ENCODE data around the gene SEC22A.

The SEC22A gene, protein sequence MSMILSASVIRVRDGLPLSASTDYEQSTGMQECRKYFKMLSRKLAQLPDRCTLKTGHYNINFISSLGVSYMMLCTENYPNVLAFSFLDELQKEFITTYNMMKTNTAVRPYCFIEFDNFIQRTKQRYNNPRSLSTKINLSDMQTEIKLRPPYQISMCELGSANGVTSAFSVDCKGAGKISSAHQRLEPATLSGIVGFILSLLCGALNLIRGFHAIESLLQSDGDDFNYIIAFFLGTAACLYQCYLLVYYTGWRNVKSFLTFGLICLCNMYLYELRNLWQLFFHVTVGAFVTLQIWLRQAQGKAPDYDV

DNA sequence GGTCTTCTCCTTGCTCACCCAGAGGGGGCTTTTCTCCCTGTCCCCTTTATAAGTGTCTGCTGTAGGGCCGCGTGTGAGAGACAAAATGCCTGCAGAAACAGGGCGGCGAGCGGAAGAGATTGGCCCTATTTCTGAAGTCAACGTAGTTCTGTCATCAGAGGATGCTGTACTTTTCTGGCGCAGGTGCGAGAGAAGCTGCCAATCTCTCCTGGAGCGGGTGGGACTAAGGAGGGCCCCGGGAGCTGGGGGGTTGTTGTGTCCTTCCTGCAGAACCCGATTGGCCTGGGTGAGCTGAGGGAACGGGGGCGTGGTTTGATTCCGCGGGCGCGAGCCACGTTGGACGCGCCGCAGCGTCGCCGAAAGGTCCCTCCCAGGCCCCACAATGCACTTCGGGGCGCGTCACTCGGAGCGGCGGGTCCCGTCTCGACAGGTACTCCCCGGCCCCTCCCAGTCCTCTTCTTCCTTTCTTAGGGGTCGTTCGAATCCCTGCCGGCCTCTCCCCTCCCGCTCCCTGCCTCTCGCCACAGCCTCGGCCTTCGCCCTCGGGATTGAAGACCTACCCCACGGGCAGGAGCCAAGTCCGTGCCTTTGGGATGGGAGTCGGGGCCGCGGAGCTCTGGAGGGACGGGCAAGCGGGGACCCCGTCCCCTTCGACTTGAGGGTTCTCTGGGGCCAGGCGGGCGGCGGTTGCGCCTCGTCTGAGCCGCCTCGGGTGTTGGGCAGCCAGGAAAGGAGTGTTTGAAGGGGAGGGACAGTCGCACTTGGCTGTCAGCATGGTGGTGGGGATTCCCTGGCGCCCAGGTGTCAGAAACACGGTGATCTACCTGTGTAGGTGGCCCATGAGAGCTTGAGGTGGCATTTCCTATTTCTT, at the start of gene SEC22A:
SEC22A (plus strand) TSS at position 387 of the 871 bp plus-strand sequence. CDS start 7,275 bp downstream, outside the sequence.
- peak within 1 kb of the TSS; percentile 71 for H3K4me3 ChIP-seq (ENCODE audit: low read length)
- TF ChIP-seq ZNF274 (IDR thresholded peaks at IDR 0.05; ENCODE audit: low read depth, low read length): no peak

DNA sequence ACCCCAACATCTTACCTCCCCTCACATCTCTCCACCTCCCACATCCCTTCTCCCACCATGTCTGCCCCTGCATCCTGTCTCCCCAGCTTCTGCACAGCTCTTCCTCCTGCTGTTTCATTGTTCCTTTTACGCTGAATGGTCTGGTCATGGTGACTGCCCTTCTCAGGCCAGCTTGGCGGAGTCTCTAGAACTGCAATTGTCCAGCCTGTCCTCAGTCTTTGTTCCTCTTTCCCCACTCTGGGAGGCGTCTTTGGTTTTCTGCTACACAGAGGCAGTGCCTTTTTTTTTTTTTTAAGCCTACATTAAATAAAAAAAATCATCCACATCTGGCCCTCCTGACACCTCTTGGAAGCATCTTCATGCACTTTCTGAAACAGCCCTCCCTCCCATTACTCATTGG, 49.1 kb upstream of the SEC22A start:
- no peak for TF ChIP-seq ZNF274 (IDR thresholded peaks at IDR 0.05; ENCODE audit: low read depth, low read length)
- no peak overlapping the region for H3K4me3 ChIP-seq (ENCODE audit: low read length)

DNA sequence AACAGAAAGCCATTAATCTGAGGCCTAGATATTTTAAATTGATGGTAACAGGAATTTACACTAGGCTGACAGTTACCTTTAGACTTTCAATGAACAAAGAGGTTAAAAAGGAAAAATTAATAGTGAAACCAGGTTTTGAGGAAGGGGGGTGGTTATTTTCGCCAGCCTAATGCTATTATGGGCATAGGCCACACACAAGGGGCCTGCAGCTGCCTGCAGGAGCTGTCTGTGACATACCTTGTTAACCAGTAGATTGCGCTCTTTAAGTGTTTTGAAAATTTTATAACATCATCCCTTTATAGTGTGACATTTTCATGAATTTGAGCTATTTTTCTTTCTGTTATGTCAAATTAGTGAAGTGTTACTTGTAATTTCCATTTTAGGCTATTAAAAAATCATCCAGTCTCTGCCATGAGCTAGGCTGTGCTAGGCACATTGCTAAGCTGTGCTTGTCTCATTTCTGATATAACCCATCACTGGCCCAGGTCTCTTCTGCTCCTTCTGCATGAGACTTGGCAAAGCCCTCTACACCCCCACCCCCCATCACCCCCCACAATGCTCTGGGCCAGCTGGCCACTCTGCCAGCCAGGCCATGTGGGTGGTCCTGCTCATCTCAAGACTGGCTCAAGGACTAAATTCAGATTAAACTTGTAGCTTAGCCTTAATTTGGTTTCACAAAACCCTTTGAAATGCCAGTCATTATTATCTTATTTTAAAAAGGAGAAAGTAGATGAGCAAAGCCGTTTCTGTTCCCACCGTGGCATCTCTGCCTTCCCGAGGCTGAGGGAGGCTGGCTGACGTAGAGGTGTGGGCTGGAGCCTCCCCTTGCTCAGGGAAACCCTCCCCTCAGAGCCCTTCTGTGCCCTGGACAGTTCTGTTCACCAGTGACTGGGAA, 48.4 kb upstream of the SEC22A start:
- TF ChIP-seq ZNF274 (IDR thresholded peaks at IDR 0.05; ENCODE audit: low read depth, low read length): no peak
- H3K4me3 ChIP-seq (ENCODE audit: low read length): no peak overlapping the region

DNA sequence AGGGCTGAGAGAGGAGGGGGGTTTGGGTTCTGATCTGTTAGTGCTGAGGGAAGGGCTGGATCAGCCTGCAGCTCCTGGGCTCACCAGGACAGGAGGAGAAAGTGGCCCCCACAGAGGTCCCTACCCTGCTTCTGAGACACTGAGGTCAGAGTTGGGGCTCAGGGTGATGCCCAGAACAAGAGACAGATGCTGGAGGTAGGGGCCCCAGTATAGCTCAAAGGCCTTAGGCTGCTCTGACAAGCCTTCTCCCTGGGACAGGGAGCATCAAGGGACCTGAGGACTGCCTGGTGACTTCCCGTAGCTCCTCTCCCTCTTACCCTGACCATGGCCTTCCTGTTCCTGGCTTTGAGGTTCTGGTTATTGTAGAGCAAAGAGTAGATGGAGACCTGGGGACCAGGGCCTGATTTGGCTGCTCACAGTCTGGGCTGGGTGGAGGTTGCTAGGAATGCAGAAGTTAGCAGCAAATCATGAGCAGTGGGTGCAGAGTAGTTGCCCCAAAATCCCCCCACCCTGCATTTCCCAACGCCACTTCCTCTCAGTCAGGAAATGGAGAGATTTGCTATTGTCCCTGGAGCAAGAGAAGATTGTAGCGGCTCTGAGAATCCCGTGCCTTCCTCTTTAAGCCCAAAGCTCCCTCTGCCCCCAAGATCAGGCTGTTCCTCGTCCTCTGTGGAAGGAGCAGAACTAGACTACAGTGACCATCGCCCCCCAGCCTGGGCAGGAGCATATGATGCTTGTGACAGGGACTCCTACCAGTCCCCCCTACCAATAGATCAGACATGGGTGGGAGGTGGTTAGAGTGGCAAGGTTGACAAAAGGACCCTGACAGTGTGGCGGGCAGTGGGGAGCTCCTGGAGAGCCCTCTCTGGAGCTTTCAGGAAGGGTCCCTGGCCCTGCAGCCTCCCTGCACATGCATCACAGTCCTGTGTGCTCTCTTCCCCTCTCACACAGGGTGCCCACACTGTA, 47.4 kb upstream of the SEC22A start:
- no peak overlapping the region for H3K4me3 ChIP-seq (ENCODE audit: low read length)
- no peak for TF ChIP-seq ZNF274 (IDR thresholded peaks at IDR 0.05; ENCODE audit: low read depth, low read length)

DNA sequence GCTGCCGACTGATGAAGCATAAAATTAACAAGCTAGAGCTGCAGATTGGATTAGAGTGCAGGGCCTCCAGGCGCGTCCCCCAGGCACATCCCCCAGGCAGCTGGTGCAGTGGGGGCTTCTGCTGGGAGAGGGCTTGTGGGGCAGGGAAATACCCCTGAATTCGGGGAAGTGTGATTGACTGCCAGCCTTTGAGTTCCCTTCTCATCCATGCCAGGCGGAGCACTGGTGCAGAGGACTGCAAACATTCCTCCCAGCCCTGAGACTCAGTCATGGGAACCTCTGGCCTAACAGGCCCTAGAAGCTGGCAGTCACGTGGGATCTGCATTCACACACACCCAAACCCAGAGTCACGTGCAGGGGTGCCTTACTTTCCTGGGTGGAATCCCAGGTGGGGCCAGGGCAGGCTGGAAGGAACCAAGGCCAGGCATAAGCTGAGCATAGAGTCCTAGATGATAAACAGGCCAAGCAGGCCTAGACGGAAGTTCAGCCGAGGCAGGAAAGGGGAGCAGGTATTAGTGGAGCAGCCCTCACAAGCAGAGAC, 46.2 kb upstream of the SEC22A start:
- no peak for TF ChIP-seq ZNF274 (IDR thresholded peaks at IDR 0.05; ENCODE audit: low read depth, low read length)
- H3K4me3 ChIP-seq (ENCODE audit: low read length): no peak overlapping the region

GRCh38 chr3:123156276-123156995, 45.3 kb upstream of the SEC22A start:
- H3K4me3 ChIP-seq (ENCODE audit: low read length): no peak overlapping the region
- no peak for TF ChIP-seq ZNF274 (IDR thresholded peaks at IDR 0.05; ENCODE audit: low read depth, low read length)

GRCh38 chr3:123157209-123157597, 44.5 kb upstream of the SEC22A start:
- no peak for TF ChIP-seq ZNF274 (IDR thresholded peaks at IDR 0.05; ENCODE audit: low read depth, low read length)
- no peak overlapping the region for H3K4me3 ChIP-seq (ENCODE audit: low read length)

DNA sequence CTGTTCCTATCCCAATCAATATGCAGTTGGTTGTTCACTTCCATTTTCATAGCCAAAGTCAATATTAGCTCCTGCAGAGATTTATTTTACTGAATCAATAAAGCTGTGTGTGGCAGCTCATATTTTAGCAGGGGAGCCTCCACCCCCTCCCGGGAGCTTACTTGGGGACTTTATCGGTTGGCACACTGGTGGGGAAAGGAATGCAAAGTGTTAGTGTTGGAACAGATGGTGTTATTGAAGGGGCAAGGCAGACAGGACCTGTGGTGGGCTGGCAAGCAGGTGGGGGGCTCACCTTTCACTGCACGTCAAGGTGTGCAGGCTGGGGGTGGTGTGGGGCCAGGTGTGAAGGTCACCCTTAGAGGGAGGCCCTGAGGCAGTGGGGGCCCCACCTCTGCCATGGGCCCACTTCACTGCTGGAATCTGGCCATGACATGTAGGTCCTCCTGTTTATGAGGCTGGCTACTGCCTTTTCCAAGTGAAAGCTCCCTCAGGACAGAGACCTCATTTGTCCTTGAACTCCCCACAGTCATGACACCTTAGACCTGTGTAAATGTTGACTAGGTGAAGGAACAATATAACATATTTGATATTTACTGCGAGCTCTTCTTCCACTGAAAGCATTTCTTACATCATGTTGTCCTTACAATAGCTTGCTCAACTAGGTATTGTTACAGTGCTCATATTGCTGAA, 44.0 kb upstream of the SEC22A start:
- no peak overlapping the region for H3K4me3 ChIP-seq (ENCODE audit: low read length)
- no peak for TF ChIP-seq ZNF274 (IDR thresholded peaks at IDR 0.05; ENCODE audit: low read depth, low read length)

DNA sequence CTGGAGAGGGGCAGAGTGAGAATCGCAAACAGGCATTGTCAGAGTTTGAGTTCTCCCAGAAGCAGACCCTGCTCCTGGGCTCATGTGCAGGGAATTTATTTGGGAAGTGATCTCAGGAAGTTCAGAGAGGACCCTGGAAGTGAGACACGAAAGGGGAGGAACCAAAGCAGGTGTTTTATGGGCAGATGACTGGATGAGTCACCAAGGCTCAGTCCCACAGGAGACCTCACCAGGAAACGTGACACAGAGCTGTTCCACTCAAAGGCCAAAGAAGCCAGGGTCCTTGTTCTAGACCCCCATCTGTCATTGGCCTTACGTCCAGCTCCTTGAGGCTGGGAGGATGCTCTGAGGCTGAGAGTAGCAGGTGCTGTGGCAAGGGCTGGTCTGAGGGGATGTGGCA, 43.4 kb upstream of the SEC22A start:
- no peak overlapping the region for H3K4me3 ChIP-seq (ENCODE audit: low read length)
- TF ChIP-seq ZNF274 (IDR thresholded peaks at IDR 0.05; ENCODE audit: low read depth, low read length): no peak

DNA sequence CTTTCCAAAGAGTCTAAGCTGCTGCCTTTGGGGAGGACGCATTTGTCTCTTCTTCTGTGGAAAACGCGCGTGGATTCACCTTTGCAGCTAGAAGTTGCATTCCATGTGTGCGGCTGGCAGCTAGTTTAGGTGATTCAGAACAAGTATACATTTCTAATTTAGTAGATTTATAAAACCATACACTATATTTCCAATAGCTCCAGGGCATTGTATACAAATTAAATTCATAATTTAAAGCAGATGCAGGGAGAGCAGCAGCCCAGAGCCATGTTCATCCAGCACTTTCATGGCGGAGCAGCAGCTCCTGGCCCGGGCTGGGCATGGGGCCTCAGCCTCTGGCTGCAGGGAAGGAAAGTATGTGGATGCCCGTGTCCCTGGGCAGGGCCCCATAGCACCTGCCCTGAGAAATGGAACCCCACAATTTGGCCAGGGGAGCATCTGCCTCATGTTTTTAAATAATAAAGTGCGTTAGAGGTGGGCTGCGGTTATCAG, 42.8 kb upstream of the SEC22A start:
- TF ChIP-seq ZNF274 (IDR thresholded peaks at IDR 0.05; ENCODE audit: low read depth, low read length): no peak
- no peak overlapping the region for H3K4me3 ChIP-seq (ENCODE audit: low read length)

GRCh38 chr3:123159926-123160635, 41.7 kb upstream of the SEC22A start:
- no peak for TF ChIP-seq ZNF274 (IDR thresholded peaks at IDR 0.05; ENCODE audit: low read depth, low read length)
- H3K4me3 ChIP-seq (ENCODE audit: low read length): no peak overlapping the region

Measured in GM08714 (cell line).